ENCODE measurements around the gene EFNA4. TPM values are rescaled to one million over a fixed set of nuclear protein-coding genes. Genes with fewer than 3 reads are reported as not detected.

EFNA4 gene
- total RNA-seq, 1 donor from 2014 or later, result 11.8 TPM

DNA sequence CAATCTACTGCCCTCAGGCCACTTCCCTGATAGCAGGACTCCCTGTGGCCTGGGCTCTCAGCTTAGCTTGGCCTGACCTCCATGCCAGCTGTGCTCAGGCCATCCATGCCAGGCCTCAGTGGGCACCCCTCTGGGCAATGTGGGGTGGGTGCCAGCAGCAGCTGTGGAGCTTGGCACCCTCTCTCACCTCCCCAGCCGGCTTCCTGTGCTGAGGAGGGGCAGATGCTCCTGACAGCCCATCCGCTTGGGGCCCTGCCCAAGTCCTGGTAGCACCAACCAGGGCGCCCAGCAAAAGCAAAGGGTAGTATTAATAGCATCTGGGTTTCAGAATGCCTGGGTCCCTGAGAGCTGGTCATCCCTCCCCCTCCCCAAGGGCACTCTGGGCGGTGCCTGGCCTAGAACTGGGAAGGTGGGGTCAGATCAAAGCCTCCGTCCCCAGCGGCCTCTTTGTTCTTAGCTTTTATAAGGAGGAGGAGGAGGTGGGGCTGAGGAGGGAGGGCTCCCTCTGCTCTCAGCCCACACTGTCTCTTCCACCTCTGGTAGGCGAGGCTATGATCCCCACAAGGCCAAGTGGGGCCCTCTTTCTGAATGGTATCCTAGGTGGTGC is 6.1 kb downstream of the EFNA4 start:
- no peak for DNase-seq (ENCODE audit: low read depth)
- Mint-ChIP-seq H3K9me3 (ENCODE audit: unreplicated experiment) (no peaks in the 10 kb centered on the region), H3K4me1 (ENCODE audit: low read depth, unreplicated experiment) (peaks cover 10% of the 10 kb centered on the region), H3K36me3 (ENCODE audit: low read depth, unreplicated experiment) (peaks cover 9% of the 10 kb centered on the region), H3K27me3 (ENCODE audit: low read depth, unreplicated experiment) (peaks cover 21% of the 10 kb centered on the region), H3K4me3 (ENCODE audit: unreplicated experiment) (no peak overlapping the region), H3K27ac (ENCODE audit: unreplicated experiment) (no peak overlapping the region)
- no peak overlapping the region for H3K4me2 ChIP-seq (ENCODE audit: low read length)
- H3K4me1 ChIP-seq (ENCODE audit: insufficient read depth, low read length), result peaks cover 13% of the 10 kb centered on the region
- no peak overlapping the region for H3K27ac ChIP-seq (ENCODE audit: low read depth, low read length)
- TF ChIP-seq, protein P1, sequence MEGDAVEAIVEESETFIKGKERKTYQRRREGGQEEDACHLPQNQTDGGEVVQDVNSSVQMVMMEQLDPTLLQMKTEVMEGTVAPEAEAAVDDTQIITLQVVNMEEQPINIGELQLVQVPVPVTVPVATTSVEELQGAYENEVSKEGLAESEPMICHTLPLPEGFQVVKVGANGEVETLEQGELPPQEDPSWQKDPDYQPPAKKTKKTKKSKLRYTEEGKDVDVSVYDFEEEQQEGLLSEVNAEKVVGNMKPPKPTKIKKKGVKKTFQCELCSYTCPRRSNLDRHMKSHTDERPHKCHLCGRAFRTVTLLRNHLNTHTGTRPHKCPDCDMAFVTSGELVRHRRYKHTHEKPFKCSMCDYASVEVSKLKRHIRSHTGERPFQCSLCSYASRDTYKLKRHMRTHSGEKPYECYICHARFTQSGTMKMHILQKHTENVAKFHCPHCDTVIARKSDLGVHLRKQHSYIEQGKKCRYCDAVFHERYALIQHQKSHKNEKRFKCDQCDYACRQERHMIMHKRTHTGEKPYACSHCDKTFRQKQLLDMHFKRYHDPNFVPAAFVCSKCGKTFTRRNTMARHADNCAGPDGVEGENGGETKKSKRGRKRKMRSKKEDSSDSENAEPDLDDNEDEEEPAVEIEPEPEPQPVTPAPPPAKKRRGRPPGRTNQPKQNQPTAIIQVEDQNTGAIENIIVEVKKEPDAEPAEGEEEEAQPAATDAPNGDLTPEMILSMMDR (IDR thresholded peaks at IDR 0.05; ENCODE audit: insufficient read depth, low read depth, low read length), result no peak
- TF ChIP-seq EZH2 (IDR thresholded peaks at IDR 0.05; ENCODE audit: insufficient read depth, low read length), result no peak
- peaks cover 14% of the 10 kb centered on the region for H3K27me3 ChIP-seq (ENCODE audit: insufficient read depth, low read length)
- no peak overlapping the region for H3K4me3 ChIP-seq (ENCODE audit: insufficient read depth, low read depth, low read length)
- no peaks in the 10 kb centered on the region for H3K9me3 ChIP-seq (ENCODE audit: insufficient read depth, low read depth, low read length)
- peaks cover 4% of the 10 kb centered on the region for H3K36me3 ChIP-seq (ENCODE audit: insufficient read depth, low read length)
- no peak overlapping the region for H2AFZ ChIP-seq (ENCODE audit: low read depth, low read length)
- peaks cover 12% of the 10 kb centered on the region for H3K79me2 ChIP-seq (ENCODE audit: insufficient read depth, low read length)
- peaks cover 33% of the 10 kb centered on the region for H4K20me1 ChIP-seq (ENCODE audit: insufficient read depth, low read length)
- H3K9ac ChIP-seq (ENCODE audit: low read length), result no peak overlapping the region
- no peak for FAIRE-seq

DNA sequence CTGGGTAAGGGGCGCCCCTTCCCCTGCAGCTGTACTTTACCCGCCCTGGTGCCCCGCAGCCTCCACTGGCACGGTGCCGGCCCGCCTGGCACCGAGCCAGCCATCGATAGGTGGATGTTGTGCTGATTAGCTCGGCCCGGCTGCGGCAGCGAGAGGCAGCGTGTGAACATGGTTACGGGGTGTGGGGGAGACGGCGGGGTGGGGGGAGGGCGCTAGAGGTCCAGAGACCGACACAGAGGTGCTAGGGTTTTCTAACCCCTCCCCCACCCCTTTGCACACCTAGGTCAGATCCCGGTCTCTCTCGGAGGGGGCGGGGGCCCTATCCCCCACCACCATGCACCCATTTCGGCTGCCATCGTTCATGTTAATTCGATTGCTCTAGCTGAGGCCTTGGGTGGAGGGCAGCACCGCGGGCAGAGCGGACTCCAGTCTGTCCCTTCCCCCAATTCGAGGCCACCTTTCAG is 6.7 kb downstream of the EFNA4 start:
- FAIRE-seq (no peak), DNase-seq (ENCODE audit: low read depth) (no peak)
- peaks cover 10% of the 10 kb centered on the region for H3K4me1 Mint-ChIP-seq (ENCODE audit: low read depth, unreplicated experiment)
- H3K27me3 Mint-ChIP-seq (ENCODE audit: low read depth, unreplicated experiment), result peaks cover 24% of the 10 kb centered on the region
- Histone ChIP-seq H3K36me3 (ENCODE audit: insufficient read depth, low read length) (peaks cover 4% of the 10 kb centered on the region), H3K27ac (ENCODE audit: low read depth, low read length) (no peak overlapping the region), H3K27me3 (ENCODE audit: insufficient read depth, low read length) (peaks cover 19% of the 10 kb centered on the region), H3K9ac (ENCODE audit: low read length) (no peak overlapping the region), H3K4me1 (ENCODE audit: insufficient read depth, low read length) (peaks cover 7% of the 10 kb centered on the region), H3K79me2 (ENCODE audit: insufficient read depth, low read length) (peaks cover 7% of the 10 kb centered on the region), H3K9me3 (ENCODE audit: insufficient read depth, low read depth, low read length) (no peaks in the 10 kb centered on the region), H3K4me3 (ENCODE audit: insufficient read depth, low read depth, low read length) (peak overlapping the region; percentile 50), H3K4me2 (ENCODE audit: low read length) (peak overlapping the region; percentile 85), H2AFZ (ENCODE audit: low read depth, low read length) (no peak overlapping the region), H4K20me1 (ENCODE audit: insufficient read depth, low read length) (peaks cover 28% of the 10 kb centered on the region)
- no peak overlapping the region for H3K4me3 Mint-ChIP-seq (ENCODE audit: unreplicated experiment)
- H3K9me3 Mint-ChIP-seq (ENCODE audit: unreplicated experiment), result no peaks in the 10 kb centered on the region
- H3K36me3 Mint-ChIP-seq (ENCODE audit: low read depth, unreplicated experiment), result peaks cover 7% of the 10 kb centered on the region
- H3K27ac Mint-ChIP-seq (ENCODE audit: unreplicated experiment), result no peak overlapping the region
- TF ChIP-seq, protein P1 (IDR thresholded peaks at IDR 0.05; ENCODE audit: insufficient read depth, low read depth, low read length), result no peak
- TF ChIP-seq EZH2 (IDR thresholded peaks at IDR 0.05; ENCODE audit: insufficient read depth, low read length), result no peak
